HG02763 (cell line): Measurements from ENCODE around the gene MCM3AP.

Experiments used
- ATAC-seq: cut with Tn5 transposase; IDR thresholded peaks from one replicate; pipeline ENCODE4 v1.9.1; 2021; ENCODE audit warnings: mild to moderate bottlenecking, moderate library complexity; ENCODE audit not compliant: unreplicated experiment

MCM3AP gene

GRCh38 chr21:46220275-46220810 is 65.1 kb downstream of the MCM3AP start:
- ATAC-seq: no peak

GRCh38 chr21:46219591-46220239 is 65.7 kb downstream of the MCM3AP start:
- ATAC-seq: no peak

DNA sequence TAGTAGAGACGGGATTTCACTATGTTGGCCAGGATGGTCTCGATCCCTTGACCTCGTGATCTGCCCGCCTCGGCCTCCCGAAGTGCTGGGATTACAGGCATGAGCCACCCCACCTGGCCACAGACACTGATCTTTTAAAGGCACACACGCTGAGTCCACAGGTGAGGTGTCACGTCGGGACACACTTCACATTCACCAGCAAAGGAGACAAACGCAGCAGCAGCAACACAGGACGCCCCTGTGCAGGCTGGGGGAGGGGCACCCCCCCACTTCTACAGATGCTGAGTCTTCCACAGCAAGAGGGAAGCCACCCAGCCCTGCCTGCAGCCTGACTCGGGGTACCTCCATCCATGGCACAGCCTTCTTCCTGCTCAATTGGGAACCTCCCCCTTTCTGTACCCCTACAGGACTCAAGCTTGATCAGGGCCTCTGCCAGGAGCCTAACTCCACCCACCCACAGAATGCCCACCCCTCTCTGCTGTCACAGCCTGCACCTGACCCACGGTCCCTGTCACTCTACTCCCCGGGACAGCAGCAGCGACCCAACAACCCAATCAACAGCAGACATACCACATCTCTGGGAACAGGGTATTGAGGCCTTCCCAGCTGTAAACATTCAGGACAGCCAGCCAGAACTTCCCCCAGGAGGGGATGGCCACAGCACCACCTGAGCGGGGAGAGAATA is 66.4 kb downstream of the MCM3AP start:
- no peak for ATAC-seq

- ATAC-seq: no peak
These were observed 67.8 kb downstream of the MCM3AP start for GRCh38 chr21:46217511-46218196.

GRCh38 chr21:46216132-46216747 is 69.2 kb downstream of the MCM3AP start:
- ATAC-seq: no peak

- ATAC-seq: no peak
These were observed 69.8 kb downstream of the MCM3AP start for GRCh38 chr21:46215436-46216131.

DNA sequence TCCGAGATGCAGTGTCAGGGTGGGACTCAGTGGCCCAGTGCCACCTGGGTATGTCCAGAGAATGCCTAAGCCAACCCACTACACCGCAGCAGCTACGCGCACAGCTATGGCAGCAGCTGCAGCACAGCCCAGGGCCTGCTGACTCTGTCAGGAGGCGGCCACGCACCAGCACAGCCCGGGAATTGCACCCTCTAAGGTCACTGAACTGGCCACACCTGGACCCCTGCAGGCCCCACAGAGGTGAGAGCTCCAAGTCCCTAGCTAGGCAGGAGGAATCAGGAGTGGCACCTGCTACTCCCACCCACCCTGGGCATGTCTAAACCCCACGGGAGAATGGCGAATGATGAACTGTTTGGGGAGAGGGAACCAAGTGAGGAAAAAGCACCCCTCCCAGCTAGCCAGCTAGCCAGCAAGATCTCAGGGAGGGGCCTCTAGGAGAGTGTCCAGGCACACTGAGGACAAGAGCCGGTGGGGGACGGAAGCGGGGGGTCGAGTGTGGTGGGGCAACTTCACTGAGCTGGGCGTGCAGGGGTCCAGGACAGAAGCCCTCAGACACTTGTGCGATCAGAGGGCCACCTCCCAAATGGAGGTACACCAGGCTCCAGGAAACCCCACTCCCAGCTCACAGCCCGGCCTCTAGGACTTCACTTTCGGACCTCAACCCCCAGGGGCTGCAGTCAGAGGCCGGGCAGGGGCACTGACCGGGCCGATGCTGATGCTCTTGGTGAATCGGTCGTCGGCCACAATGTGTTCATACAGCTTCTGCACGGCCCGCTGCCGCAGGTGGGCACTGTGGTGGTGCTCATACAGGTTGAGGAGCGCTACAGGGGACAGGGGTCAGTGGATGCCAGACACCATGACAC is 70.7 kb downstream of the MCM3AP start:
- no peak for ATAC-seq

DNA sequence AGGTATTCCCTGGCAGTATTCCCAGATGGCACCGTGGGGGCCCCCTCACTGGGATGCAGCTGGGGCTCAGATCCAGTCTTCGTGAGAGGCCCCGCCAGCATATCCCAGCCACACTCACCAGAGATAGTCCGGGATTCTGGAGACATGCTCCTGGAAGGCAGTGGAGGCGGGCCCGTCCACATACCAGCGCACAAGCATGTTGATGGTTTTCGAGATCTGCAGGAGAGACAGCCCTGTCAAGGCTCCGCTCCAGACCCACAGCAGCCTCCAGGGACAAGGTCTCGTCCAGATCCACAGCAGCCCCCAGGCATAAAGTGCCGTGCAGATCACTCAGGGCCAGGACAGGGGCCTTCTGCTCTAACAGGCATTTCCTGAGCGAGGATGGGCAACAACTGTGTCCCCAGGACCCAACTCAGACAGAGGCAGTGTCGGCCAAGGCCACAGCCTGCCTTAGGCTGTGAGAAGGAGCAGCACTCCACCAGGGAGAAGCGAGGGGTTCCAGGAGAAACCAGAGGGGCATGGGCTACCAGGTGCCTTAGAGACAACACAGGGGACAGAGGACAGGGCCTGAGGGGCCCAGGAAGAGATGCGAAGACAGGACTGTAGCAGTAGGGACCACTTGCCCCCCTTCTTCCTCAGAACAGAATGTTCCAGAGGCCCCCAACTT is 71.7 kb downstream of the MCM3AP start:
- ATAC-seq: no peak

GRCh38 chr21:46212721-46213484 is 72.5 kb downstream of the MCM3AP start:
- ATAC-seq: no peak

- no peak for ATAC-seq
These were observed 73.4 kb downstream of the MCM3AP start for GRCh38 chr21:46211786-46212720.

DNA sequence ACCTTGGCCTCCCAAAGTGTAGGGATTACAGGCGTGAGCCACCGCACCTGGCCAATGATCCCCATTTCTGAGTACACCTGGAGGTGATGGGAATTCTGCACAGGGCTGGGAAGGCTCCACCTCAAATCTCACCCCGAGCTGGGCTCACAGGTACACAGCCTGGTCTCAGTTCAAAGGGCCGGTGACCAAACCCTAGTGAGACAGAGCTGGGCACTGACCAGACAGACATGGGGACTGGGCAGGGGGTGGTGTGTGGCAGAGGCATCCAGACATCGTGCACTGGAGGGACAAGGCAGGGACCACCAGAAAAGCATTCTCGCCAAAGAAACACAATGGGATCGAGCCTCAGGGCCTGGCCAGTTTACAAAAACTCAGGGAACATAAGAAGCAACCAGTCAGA is 74.0 kb downstream of the MCM3AP start:
- ATAC-seq: no peak

DNA sequence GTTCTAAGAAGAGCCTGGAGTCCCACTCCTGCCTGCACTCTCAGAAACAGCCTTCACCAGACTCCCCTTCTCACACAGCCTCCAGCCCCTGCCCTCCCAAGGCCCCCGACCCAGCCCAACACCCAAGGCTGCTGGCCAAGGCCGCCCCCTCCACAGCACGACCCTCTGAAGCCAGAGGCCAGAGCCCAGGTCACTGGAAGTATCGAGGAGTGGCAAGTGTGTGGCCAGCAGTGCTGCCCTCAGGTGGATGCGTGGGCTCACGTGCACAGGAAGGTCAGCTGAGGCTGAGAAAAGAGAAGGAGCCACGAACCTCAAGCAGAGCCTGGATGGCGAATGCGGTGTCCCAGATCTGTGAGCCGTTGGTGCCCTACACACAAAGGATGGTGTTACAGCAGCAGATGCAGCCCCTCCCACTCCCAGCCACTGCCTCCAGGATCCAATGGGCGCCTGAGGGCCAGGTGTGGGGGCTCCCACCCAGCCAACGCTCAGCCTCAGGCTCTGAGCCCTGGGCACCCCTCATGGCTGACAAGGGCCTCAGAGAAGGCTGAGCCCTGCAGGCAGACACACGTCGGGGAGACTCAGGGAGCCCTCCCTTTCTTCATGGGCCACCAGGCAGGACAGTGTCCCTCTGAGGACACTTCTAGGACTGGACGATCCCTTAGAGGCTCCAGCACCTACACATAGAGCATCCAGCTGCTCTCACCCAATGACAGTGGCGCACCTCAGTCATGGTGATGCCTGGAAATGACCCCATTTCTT is 74.9 kb downstream of the MCM3AP start:
- ATAC-seq: no peak

GRCh38 chr21:46208761-46209721 is 76.4 kb downstream of the MCM3AP start:
- no peak for ATAC-seq

DNA sequence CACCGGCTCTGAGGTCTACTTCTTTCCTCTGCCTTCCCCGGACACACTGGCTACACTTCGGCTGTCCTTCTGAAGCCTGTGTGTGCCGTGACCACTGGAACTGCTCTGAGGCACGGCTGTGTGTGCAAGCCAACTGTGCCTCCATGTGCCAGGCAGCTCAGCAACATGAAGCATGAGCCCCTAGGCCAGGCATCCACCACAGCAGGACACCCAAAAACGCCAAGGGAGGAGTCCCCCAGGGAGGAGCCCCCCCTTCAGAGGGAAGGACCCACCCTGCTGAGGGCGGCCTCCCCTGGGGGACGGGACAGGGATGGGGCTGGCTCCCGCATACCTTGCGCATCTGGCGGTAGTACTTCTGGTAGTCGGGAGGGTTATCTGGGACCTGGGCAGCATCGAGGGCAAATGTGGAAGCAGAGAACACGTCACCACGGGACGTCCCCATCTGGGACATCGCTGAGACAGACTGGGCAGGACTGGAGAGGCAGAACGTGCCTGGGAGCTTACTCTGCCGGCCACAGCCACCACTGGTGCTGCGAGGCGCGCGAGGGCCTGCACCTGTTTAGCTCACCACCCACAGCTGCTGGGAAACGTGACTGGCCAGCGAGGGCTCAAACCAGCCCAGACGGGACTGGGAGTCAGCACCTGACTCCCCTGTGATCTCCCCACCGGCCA is 77.4 kb downstream of the MCM3AP start:
- ATAC-seq: no peak
